Endothelial cell of umbilical vein (primary cell): ENCODE measurements around the gene LAMTOR2. TPM values are rescaled to one million over a fixed set of nuclear protein-coding genes. Genes with fewer than 3 reads are reported as not detected.
A peak's percentile ranks its signal among the peaks of the same experiment; 100 is the strongest.

Source experiments
- BruUV-seq: library from RNA; stranded (reverse); fragments of 400-500 nt; replicated peaks from 2 replicates; lab custom pipeline; 2021; lab: Mats Ljungman, UMichigan
- CTCF ChIA-PET: fragments of 300-600, 350-600 bp; sonication (Branson Sonifier 250); formaldehyde crosslinking; loops from one replicate; lab custom pipeline; 2021; ENCODE audit warnings: antibody characterized with exemption, inconsistent platforms; lab: Charles Lee
- POLR2A ChIA-PET: fragments of 300-600, 350-600 bp; sonication (Branson Sonifier 250); formaldehyde crosslinking; loops from one replicate; lab custom pipeline; 2021; ENCODE audit warnings: antibody characterized with exemption, inconsistent platforms; lab: Charles Lee
- DNase-seq: peaks from one replicate; pipeline ENCODE4 v3.0.0-alpha.2; 2011; ENCODE audit warnings: low read depth, low spot score
- FAIRE-seq: peaks from 2 replicates; lab custom pipeline; 2011; peaks lifted over from hg19 to GRCh38; lab: Jason Lieb, UNC
- H2AFZ ChIP-seq: 2 replicates; pipeline ENCODE4 v1.6.0; 2012; ENCODE audit warnings: low read depth, low read length, control low read depth, inconsistent platforms
- H3K27ac ChIP-seq: 2 replicates; pipeline ENCODE4 v1.5.1; 2011; ENCODE audit warnings: low read depth, mild to moderate bottlenecking, control low read depth, low read length, moderate library complexity; ENCODE audit not compliant: insufficient read depth
- H3K27me3 ChIP-seq, 2 experiments: 2 replicates each; pipeline versions ENCODE4 v1.6.0 to v1.6.1; 2011; ENCODE audit warnings: low read length in 2 of 2, mixed read lengths in 1 of 2; ENCODE audit not compliant: control insufficient read depth in 2 of 2, insufficient read depth in 2 of 2
- H3K36me3 ChIP-seq, 2 experiments: 2 replicates in 1 of 2; 3 replicates in 1 of 2; pipeline ENCODE4 v1.5.1; 2011; ENCODE audit warnings: low read length in 2 of 2, mild to moderate bottlenecking in 1 of 2, moderate library complexity in 1 of 2; ENCODE audit not compliant: control insufficient read depth in 2 of 2, insufficient read depth in 2 of 2; ENCODE audit errors: extremely low read depth in 1 of 2
- H3K4me1 ChIP-seq: 3 replicates; pipeline ENCODE4 v1.5.1; 2011; ENCODE audit warnings: mild to moderate bottlenecking, low read length; ENCODE audit not compliant: control insufficient read depth, insufficient read depth; ENCODE audit errors: extremely low read depth
- H3K4me2 ChIP-seq: 2 replicates; pipeline ENCODE4 v1.6.1; 2011; ENCODE audit warnings: low read length, control low read depth, mixed read lengths; ENCODE audit not compliant: insufficient read depth
- H3K4me3 ChIP-seq, 3 experiments: fragments of 200-600 bp in 1 of 3; sonication (generic), shearing (Covaris generic) in 1 of 3; replicated peaks in 1 of 3; 2 replicates each; pipeline ENCODE4 v1.5.1; 2011 to 2016; ENCODE audit warnings: control low read depth in 3 of 3, low read length in 3 of 3, mild to moderate bottlenecking in 2 of 3, inconsistent platforms in 1 of 3, low read depth in 1 of 3, moderate library complexity in 1 of 3; ENCODE audit not compliant: insufficient read depth in 1 of 3
- H3K79me2 ChIP-seq: 2 replicates; pipeline ENCODE4 v1.6.0; 2012; ENCODE audit warnings: low read length, inconsistent platforms; ENCODE audit not compliant: control insufficient read depth, insufficient read depth
- H3K9ac ChIP-seq: replicated peaks from 2 replicates; pipeline ENCODE3; 2011; ENCODE audit warnings: low read length, control low read depth; ENCODE audit not compliant: insufficient read depth; ENCODE audit errors: extremely low read depth
- H3K9me1 ChIP-seq: replicated peaks from 3 replicates; pipeline ENCODE4 v1.6.0; 2011; ENCODE audit warnings: mild to moderate bottlenecking, low read length; ENCODE audit not compliant: control insufficient read depth, insufficient read depth; ENCODE audit errors: extremely low read depth
- H3K9me3 ChIP-seq: replicated peaks from 2 replicates; pipeline ENCODE4 v1.5.1; 2012; ENCODE audit warnings: low read length, inconsistent platforms; ENCODE audit not compliant: control insufficient read depth, insufficient read depth
- H4K20me1 ChIP-seq: replicated peaks from 2 replicates; pipeline ENCODE3; 2011; ENCODE audit warnings: mild to moderate bottlenecking, low read length; ENCODE audit not compliant: control insufficient read depth, insufficient read depth; ENCODE audit errors: extremely low read depth
- EZH2 ChIP-seq: IDR thresholded peaks from 2 replicates; pipeline ENCODE4 v1.6.1; 2012; ENCODE audit warnings: borderline replicate concordance, low read depth, mild to moderate bottlenecking, moderate library complexity, low read length, inconsistent platforms; ENCODE audit not compliant: severe bottlenecking
- FOS ChIP-seq: IDR thresholded peaks from 2 replicates; pipeline ENCODE4 v1.6.1; 2011; ENCODE audit warnings: mild to moderate bottlenecking, low read length, moderate library complexity, borderline replicate concordance; ENCODE audit not compliant: insufficient read depth
- GATA2 ChIP-seq: IDR thresholded peaks from 2 replicates; pipeline ENCODE4 v1.7.0; 2011; ENCODE audit warnings: low read depth, mild to moderate bottlenecking, moderate library complexity, mixed read lengths, low read length; ENCODE audit not compliant: insufficient read length, insufficient read depth
- JUN ChIP-seq: IDR thresholded peaks from 2 replicates; pipeline ENCODE4 v1.6.1; 2011; ENCODE audit warnings: borderline replicate concordance, low read depth; ENCODE audit not compliant: insufficient read length, insufficient read depth
- MYC ChIP-seq: IDR thresholded peaks from one replicate; pipeline ENCODE4 v1.6.1; 2011; ENCODE audit warnings: mild to moderate bottlenecking, low read depth, low read length
- POLR2A ChIP-seq: IDR thresholded peaks from 2 replicates; pipeline ENCODE4 v1.6.1; 2012; ENCODE audit warnings: low read depth, mild to moderate bottlenecking, control low read depth, low read length
- POLR2AphosphoS5 ChIP-seq: IDR thresholded peaks from 2 replicates; pipeline ENCODE4 v1.6.1; 2012; ENCODE audit warnings: low read depth, mild to moderate bottlenecking, control low read depth, low read length, moderate library complexity; ENCODE audit not compliant: insufficient read depth
- dilution Hi-C: fragments of 300-500 bp; cut with MboI; formaldehyde crosslinking; loops from one replicate; pipeline ENCODE4 v1.15.0; 2019; ENCODE audit warnings: low sequenced_read_pairs; ENCODE audit not compliant: extremely low pct_ligation_motif_present
- intact Hi-C: fragments of 100-400 bp; cut with micrococcal nuclease; formaldehyde crosslinking; loops from one replicate; pipeline ENCODE4 v1.10.0; 2022
- polyA plus RNA-seq, 4 experiments: library from polyadenylated mRNA; depleted of rRNA in 3 of 4; stranded (reverse) in 3 of 4; unstranded in 1 of 4; fragments of >200 nt; gene quantifications; 2 replicates each; pipeline versions ENCODE4 v1.2.1 to v1.2.3, GENCODE V29; 2011 to 2012; ENCODE audit warnings: missing spikeins in 1 of 4
- total RNA-seq: library from RNA; stranded (reverse); gene quantifications from 2 replicates; pipeline ENCODE4 v1.2.3, GENCODE V29; 2021
- TF ChIP-seq, protein P1 (sequence below), 2 donors: IDR thresholded peaks; 1 replicate in 1 of 2; 2 replicates in 1 of 2; pipeline ENCODE4 v1.5.1; 2011; ENCODE audit warnings: low read length in 2 of 2, mild to moderate bottlenecking in 2 of 2, moderate library complexity in 2 of 2, control low read depth in 1 of 2, inconsistent platforms in 1 of 2, low read depth in 1 of 2; ENCODE audit not compliant: insufficient read depth in 1 of 2; ENCODE audit errors: extremely low read depth in 1 of 2
- TF ChIP-seq, protein P2 (sequence below): IDR thresholded peaks from 2 replicates; pipeline ENCODE4 v1.6.1; 2011; ENCODE audit not compliant: insufficient read depth, insufficient read length

LAMTOR2 gene
- total and polyA plus RNA-seq, 2 donors (not counting 3 experiments of a cell fraction or from before 2014, with no cell fraction given): 77.7 to 136 TPM

DNA sequence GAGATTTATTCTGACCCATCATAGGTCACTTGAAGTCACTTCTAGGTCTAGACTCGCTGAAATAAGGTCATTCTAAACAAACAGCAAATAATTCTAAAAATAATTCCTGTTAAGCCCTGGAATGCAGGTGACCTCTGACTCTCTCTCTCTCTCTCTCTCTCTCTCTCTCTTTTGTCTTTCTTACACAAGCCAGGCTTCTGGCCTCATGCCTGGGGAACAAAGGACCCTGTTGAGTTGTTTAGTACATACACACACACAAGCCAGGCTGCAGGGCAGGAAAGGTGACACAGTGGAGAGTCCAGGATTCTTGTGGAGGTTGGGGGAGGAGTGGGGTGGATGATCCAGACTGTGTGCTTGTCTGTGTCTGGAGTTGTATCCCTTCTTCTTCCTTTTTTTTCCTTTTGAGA lies 31.7 kb downstream of the LAMTOR2 start:
- peak overlapping the region; percentile 63 for H3K27ac ChIP-seq
- no peaks in the 10 kb centered on the region for H3K27me3 ChIP-seq
- H3K36me3 ChIP-seq: no peaks in the 10 kb centered on the region
- DNase-seq (peak; percentile 87), FAIRE-seq (peak; percentile 88)
- no peak overlapping the region for H3K9ac ChIP-seq
- H3K4me1 ChIP-seq: peaks cover 15% of the 10 kb centered on the region
- no peak overlapping the region for H3K4me3 ChIP-seq
- no peaks in the 10 kb centered on the region for H4K20me1 ChIP-seq
- no peak overlapping the region for H3K4me2 ChIP-seq
- no TSS peak for BruUV-seq
- dilution Hi-C loops (no loop called here), intact Hi-C loops (loop anchor here (10.0 kb wide), 1 partner anchor 249 kb away; the partner anchor contains the start of genes CCT3 and TSACC)
- no peaks in the 10 kb centered on the region for H3K9me3 ChIP-seq
- no peaks in the 10 kb centered on the region for H3K9me1 ChIP-seq
- ChIA-PET CTCF (interaction anchor here (0.8 to 21.0 kb wide), 3 partner anchors 11 to 139 kb away, joined by 3 to 627 read pairs (median 4); no protein-coding TSS in a partner anchor), POLR2A (interaction anchor here (0.6 kb wide), 1 partner anchor 125 kb away, joined by 6 read pairs; no protein-coding TSS in a partner anchor)
- no peak overlapping the region for H2AFZ ChIP-seq
- TF ChIP-seq POLR2A: no peak
- no peak for TF ChIP-seq FOS
- TF ChIP-seq, protein P1, sequence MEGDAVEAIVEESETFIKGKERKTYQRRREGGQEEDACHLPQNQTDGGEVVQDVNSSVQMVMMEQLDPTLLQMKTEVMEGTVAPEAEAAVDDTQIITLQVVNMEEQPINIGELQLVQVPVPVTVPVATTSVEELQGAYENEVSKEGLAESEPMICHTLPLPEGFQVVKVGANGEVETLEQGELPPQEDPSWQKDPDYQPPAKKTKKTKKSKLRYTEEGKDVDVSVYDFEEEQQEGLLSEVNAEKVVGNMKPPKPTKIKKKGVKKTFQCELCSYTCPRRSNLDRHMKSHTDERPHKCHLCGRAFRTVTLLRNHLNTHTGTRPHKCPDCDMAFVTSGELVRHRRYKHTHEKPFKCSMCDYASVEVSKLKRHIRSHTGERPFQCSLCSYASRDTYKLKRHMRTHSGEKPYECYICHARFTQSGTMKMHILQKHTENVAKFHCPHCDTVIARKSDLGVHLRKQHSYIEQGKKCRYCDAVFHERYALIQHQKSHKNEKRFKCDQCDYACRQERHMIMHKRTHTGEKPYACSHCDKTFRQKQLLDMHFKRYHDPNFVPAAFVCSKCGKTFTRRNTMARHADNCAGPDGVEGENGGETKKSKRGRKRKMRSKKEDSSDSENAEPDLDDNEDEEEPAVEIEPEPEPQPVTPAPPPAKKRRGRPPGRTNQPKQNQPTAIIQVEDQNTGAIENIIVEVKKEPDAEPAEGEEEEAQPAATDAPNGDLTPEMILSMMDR (IDR thresholded peaks at IDR 0.05; ENCODE audit: extremely low read depth in 1 of 2, insufficient read depth in 1 of 2, low read depth in 1 of 2, low read length in 2 of 2): no peak
- TF ChIP-seq, protein P2, sequence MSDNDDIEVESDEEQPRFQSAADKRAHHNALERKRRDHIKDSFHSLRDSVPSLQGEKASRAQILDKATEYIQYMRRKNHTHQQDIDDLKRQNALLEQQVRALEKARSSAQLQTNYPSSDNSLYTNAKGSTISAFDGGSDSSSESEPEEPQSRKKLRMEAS: no peak
- TF ChIP-seq EZH2: no peak
- peak; percentile 21 for TF ChIP-seq POLR2AphosphoS5
- no peak for TF ChIP-seq GATA2
- peak; percentile 45 for TF ChIP-seq JUN
- no peak for TF ChIP-seq MYC
- H3K79me2 ChIP-seq: peaks cover 5% of the 10 kb centered on the region
